Astrocyte (in vitro differentiated cells and primary cell): ENCODE data around the gene SLC10A2. TPM values are rescaled to one million over a fixed set of nuclear protein-coding genes. Genes with fewer than 3 reads are reported as not detected.

ENCODE experiments used
- DNase-seq: peaks from one replicate; pipeline ENCODE4 v3.0.0-alpha.2; 2010; ENCODE audit warnings: low read depth
- FAIRE-seq: peaks from 2 replicates; lab custom pipeline; 2011; peaks lifted over from hg19 to GRCh38; lab: Jason Lieb, UNC
- H2AFZ ChIP-seq: 2 replicates; pipeline ENCODE4 v1.6.0; 2012; ENCODE audit warnings: low read depth, low read length, inconsistent platforms
- H3K27ac ChIP-seq: 2 replicates; pipeline ENCODE4 v1.5.1; 2011; ENCODE audit warnings: low read depth, low read length, inconsistent platforms
- H3K27me3 ChIP-seq: 2 replicates; pipeline ENCODE4 v1.6.0; 2011; ENCODE audit warnings: low read length, inconsistent platforms; ENCODE audit not compliant: insufficient read depth
- H3K36me3 ChIP-seq: 2 replicates; pipeline ENCODE4 v1.5.1; 2011; ENCODE audit warnings: low read length, inconsistent platforms; ENCODE audit not compliant: insufficient read depth
- H3K4me1 ChIP-seq: 2 replicates; pipeline ENCODE4 v1.5.1; 2011; ENCODE audit warnings: low read length, inconsistent platforms; ENCODE audit not compliant: insufficient read depth
- H3K4me2 ChIP-seq: 2 replicates; pipeline ENCODE4 v1.6.0; 2012; ENCODE audit warnings: low read length, inconsistent platforms
- H3K4me3 ChIP-seq: 2 replicates; pipeline ENCODE4 v1.5.1; 2011; ENCODE audit warnings: low read depth, mild to moderate bottlenecking, low read length, inconsistent platforms; ENCODE audit not compliant: insufficient read depth
- H3K79me2 ChIP-seq: 2 replicates; pipeline ENCODE4 v1.6.0; 2012; ENCODE audit warnings: mild to moderate bottlenecking, low read length, inconsistent platforms; ENCODE audit not compliant: insufficient read depth
- H3K9ac ChIP-seq: 2 replicates; pipeline ENCODE4 v1.6.0; 2012; ENCODE audit warnings: mild to moderate bottlenecking, low read length, inconsistent platforms
- H3K9me3 ChIP-seq: 2 replicates; pipeline ENCODE4 v1.5.1; 2012; ENCODE audit warnings: low read depth, mild to moderate bottlenecking, low read length, inconsistent platforms; ENCODE audit not compliant: insufficient read depth
- H4K20me1 ChIP-seq: 2 replicates; pipeline ENCODE4 v1.6.0; 2012; ENCODE audit warnings: low read length, inconsistent platforms; ENCODE audit not compliant: insufficient read depth
- H3K27ac Mint-ChIP-seq: one replicate; pipeline ENCODE4 v1.8.0; 2021; ENCODE audit warnings: mild to moderate bottlenecking, mixed read lengths; ENCODE audit not compliant: unreplicated experiment
- H3K27me3 Mint-ChIP-seq: one replicate; pipeline ENCODE4 v1.8.0; 2021; ENCODE audit warnings: low read depth, mixed read lengths; ENCODE audit not compliant: unreplicated experiment
- H3K36me3 Mint-ChIP-seq: one replicate; pipeline ENCODE4 v1.8.0; 2021; ENCODE audit warnings: low read depth, mixed read lengths; ENCODE audit not compliant: unreplicated experiment
- H3K4me1 Mint-ChIP-seq: one replicate; pipeline ENCODE4 v1.8.0; 2021; ENCODE audit warnings: low read depth, mixed read lengths; ENCODE audit not compliant: unreplicated experiment
- H3K4me3 Mint-ChIP-seq: one replicate; pipeline ENCODE4 v1.8.0; 2021; ENCODE audit warnings: mild to moderate bottlenecking, moderate library complexity, mixed read lengths; ENCODE audit not compliant: unreplicated experiment
- H3K9me3 Mint-ChIP-seq: one replicate; pipeline ENCODE4 v1.8.0; 2021; ENCODE audit warnings: mild to moderate bottlenecking, mixed read lengths; ENCODE audit not compliant: unreplicated experiment
- EZH2 ChIP-seq: IDR thresholded peaks from 2 replicates; pipeline ENCODE4 v1.6.1; 2012; ENCODE audit warnings: mild to moderate bottlenecking, low read length, inconsistent platforms; ENCODE audit not compliant: insufficient read depth
- total RNA-seq: library from RNA; stranded (reverse); gene quantifications from 2 replicates; pipeline ENCODE4 v1.2.1, GENCODE V29; 2021
- TF ChIP-seq, protein P1 (sequence below): IDR thresholded peaks from 2 replicates; pipeline ENCODE4 v1.5.1; 2011; ENCODE audit warnings: low read depth, mild to moderate bottlenecking, inconsistent platforms, low read length, moderate library complexity; ENCODE audit not compliant: insufficient read depth

SLC10A2 gene
- total RNA-seq, 1 donor from 2014 or later, result not detected

GRCh38 chr13:103087275-103087674 lies 21.1 kb upstream of the SLC10A2 start:
- H3K4me1 Mint-ChIP-seq, result no peaks in the 10 kb centered on the region
- DNase-seq (no peak), FAIRE-seq (no peak)
- Histone ChIP-seq H3K9me3 (peaks cover 2% of the 10 kb centered on the region), H3K4me2 (no peak overlapping the region), H2AFZ (no peak overlapping the region), H3K36me3 (no peaks in the 10 kb centered on the region), H3K9ac (no peak overlapping the region), H3K27ac (no peak overlapping the region), H3K4me1 (no peaks in the 10 kb centered on the region), H3K79me2 (no peaks in the 10 kb centered on the region), H3K4me3 (no peak overlapping the region), H4K20me1 (no peaks in the 10 kb centered on the region), H3K27me3 (no peaks in the 10 kb centered on the region)
- peaks cover 4% of the 10 kb centered on the region for H3K9me3 Mint-ChIP-seq
- TF ChIP-seq EZH2, result no peak
- TF ChIP-seq, protein P1, sequence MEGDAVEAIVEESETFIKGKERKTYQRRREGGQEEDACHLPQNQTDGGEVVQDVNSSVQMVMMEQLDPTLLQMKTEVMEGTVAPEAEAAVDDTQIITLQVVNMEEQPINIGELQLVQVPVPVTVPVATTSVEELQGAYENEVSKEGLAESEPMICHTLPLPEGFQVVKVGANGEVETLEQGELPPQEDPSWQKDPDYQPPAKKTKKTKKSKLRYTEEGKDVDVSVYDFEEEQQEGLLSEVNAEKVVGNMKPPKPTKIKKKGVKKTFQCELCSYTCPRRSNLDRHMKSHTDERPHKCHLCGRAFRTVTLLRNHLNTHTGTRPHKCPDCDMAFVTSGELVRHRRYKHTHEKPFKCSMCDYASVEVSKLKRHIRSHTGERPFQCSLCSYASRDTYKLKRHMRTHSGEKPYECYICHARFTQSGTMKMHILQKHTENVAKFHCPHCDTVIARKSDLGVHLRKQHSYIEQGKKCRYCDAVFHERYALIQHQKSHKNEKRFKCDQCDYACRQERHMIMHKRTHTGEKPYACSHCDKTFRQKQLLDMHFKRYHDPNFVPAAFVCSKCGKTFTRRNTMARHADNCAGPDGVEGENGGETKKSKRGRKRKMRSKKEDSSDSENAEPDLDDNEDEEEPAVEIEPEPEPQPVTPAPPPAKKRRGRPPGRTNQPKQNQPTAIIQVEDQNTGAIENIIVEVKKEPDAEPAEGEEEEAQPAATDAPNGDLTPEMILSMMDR, result no peak
- no peak overlapping the region for H3K27ac Mint-ChIP-seq
- H3K36me3 Mint-ChIP-seq, result no peaks in the 10 kb centered on the region
- H3K27me3 Mint-ChIP-seq, result no peaks in the 10 kb centered on the region
- H3K4me3 Mint-ChIP-seq, result no peak overlapping the region

DNA sequence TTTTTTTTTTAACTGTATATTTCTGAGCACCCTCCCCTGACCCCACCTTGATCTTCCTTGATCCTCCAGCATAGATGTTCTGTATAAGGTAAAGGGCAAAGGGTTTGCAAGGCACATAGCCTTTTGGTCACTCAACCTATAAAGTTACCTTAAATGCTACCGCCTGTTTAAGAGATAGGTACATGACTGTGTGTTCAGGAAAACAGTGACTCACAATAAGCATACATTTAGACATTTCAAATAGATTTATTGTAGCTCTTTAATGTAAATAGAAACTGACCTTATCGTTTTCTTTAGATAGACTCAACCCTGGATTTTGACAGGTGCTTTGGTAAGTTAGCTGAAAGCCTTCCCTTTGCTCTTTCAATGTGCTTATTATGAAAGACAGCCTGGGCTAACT lies 15.2 kb upstream of the SLC10A2 start:
- FAIRE-seq (no peak), DNase-seq (no peak)
- Mint-ChIP-seq H3K4me3 (no peak overlapping the region), H3K9me3 (no peaks in the 10 kb centered on the region), H3K27ac (no peak overlapping the region), H3K4me1 (no peaks in the 10 kb centered on the region), H3K36me3 (no peaks in the 10 kb centered on the region), H3K27me3 (no peaks in the 10 kb centered on the region)
- Histone ChIP-seq H4K20me1 (no peaks in the 10 kb centered on the region), H3K27me3 (no peaks in the 10 kb centered on the region), H3K36me3 (no peaks in the 10 kb centered on the region), H3K4me3 (no peak overlapping the region), H3K9me3 (no peaks in the 10 kb centered on the region), H3K27ac (no peak overlapping the region), H3K79me2 (no peaks in the 10 kb centered on the region), H3K4me1 (no peaks in the 10 kb centered on the region), H3K4me2 (no peak overlapping the region), H2AFZ (no peak overlapping the region), H3K9ac (no peak overlapping the region)
- TF ChIP-seq, protein P1, result no peak
- TF ChIP-seq EZH2, result no peak

- TF ChIP-seq, protein P1, result no peak
- TF ChIP-seq EZH2, result no peak
- H3K9me3 ChIP-seq, result no peaks in the 10 kb centered on the region
- no peak overlapping the region for H3K4me2 ChIP-seq
- H3K27me3 ChIP-seq, result no peaks in the 10 kb centered on the region
- no peak overlapping the region for H3K4me3 Mint-ChIP-seq
- no peak overlapping the region for H3K9ac ChIP-seq
- no peaks in the 10 kb centered on the region for H3K36me3 ChIP-seq
- H4K20me1 ChIP-seq, result no peaks in the 10 kb centered on the region
- H3K4me3 ChIP-seq, result no peak overlapping the region
- H3K4me1 Mint-ChIP-seq, result no peaks in the 10 kb centered on the region
- no peak overlapping the region for H3K27ac Mint-ChIP-seq
- DNase-seq (no peak), FAIRE-seq (no peak)
- H3K36me3 Mint-ChIP-seq, result no peaks in the 10 kb centered on the region
- H3K4me1 ChIP-seq, result no peaks in the 10 kb centered on the region
- no peaks in the 10 kb centered on the region for H3K27me3 Mint-ChIP-seq
- H2AFZ ChIP-seq, result no peak overlapping the region
- H3K27ac ChIP-seq, result no peak overlapping the region
- H3K79me2 ChIP-seq, result no peaks in the 10 kb centered on the region
- H3K9me3 Mint-ChIP-seq, result no peaks in the 10 kb centered on the region
Observed at GRCh38 chr13:103078158-103078557, 11.9 kb upstream of the SLC10A2 start.
